HG03571 (cell line): Measurements from ENCODE around the gene ADRA2C.

ENCODE experiments used
- ATAC-seq: cut with Tn5 transposase; IDR thresholded peaks from one replicate; pipeline ENCODE4 v1.9.1; 2021; ENCODE audit not compliant: unreplicated experiment

Gene ADRA2C

DNA sequence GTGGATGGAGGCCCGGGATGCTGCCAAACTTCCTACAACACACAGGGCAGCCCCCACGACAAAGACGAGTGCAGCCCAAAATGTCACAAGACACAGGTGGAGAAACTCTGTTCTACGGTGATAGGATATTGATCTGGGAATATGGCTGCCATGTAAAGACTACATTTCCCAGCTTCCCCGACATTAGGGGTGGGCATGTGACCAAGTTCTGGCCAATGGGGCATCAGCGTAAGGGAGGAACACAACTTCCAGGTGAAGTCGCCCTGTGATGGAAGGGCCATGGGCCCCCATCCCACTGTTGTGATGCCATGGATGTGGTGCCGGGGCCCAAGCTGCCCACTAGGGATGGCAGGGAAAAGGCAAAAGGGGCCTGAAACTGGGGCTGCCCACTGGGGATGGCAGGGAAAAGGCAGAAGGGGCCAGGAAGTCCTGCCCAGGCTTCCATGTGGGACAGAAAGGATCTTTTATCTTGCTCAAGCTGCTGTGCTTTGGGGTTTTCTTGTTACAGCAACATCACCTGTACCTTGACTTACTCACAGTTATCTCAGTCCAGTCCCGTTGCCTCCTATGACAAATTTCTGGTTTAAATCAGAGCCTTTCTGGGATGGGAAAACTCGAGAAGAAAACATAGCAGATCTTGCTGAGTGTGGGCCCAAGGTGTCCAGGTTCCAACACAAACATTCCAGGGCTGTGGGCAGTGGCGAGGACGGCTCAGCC lies 9.7 kb upstream of the ADRA2C start:
- no peak for ATAC-seq

DNA sequence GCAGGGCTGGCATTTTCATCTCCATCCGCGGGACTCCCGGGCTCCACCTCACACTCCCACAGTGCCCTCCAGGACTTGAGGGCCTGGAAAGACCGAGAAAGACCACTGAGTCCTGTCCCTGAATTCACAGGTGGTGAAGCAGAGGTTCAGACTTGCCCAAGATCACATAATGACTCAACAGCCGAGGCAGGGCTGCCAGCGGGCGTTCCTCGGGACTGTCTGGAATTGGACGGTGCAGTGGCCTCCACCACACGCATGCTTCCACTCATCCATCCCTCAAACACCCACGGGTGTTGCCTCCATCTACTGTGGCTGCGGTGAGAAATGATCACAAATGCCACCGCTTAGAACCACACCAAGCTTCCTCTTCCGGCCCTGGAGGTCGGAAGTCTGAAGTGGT lies 6.9 kb upstream of the ADRA2C start:
- no peak for ATAC-seq

DNA sequence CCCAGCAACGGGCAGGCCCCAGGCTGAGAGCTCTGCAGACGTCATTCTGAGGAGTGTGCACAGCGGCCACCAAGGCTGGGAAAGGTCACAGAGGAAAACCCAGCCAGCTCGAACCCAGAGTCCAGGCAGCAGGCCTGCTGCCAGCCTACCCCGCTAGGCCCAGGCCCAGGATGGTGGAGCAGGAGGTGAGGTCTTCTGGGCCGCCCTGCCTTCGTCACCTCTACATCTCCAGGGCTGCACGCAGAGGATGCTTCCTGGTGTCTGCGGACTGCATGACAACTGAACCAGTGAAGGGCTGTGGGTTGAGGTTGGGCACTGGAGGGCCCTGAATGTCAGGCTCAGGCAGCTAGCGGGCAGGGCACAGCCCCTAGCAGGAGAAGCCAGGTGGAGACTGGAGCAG lies 5.8 kb upstream of the ADRA2C start:
- no peak for ATAC-seq

DNA sequence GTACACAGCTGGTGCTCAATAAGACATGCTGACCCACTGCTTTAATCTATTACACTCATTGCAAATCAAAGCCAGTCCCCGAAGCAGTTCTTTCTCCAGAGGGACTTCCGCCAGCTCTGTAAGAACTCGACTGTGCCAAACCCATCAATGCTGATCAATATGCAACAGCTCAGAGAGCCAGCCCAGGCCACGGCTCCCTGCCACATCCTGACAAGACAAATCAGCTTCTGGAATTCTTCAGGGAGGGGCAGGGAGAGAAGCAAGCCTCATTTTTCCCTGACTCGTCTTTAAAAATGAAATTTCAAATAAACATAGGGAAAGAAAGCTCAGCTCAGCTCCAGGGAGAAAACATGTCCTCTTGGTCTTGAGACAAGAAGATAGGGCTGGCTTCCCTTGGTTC lies 5.3 kb upstream of the ADRA2C start:
- no peak for ATAC-seq

DNA sequence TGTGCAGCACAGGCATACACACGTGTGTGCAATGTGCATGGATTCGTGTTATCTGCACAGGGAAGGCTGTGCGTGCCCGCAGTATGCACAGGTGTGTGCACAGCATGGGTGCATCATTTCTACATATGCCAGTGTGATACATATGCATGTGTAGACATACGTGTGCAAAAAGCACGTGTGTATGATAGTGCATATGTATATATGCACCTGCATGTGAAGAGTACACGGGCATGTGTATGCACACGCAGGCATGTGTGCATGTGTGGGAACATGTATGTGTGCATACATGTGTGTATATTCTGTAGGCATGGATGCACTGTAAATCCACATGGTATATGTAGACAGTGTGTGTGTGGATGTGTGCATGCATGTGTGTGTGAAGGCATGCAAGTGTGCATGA lies 3.9 kb upstream of the ADRA2C start:
- ATAC-seq = no peak

DNA sequence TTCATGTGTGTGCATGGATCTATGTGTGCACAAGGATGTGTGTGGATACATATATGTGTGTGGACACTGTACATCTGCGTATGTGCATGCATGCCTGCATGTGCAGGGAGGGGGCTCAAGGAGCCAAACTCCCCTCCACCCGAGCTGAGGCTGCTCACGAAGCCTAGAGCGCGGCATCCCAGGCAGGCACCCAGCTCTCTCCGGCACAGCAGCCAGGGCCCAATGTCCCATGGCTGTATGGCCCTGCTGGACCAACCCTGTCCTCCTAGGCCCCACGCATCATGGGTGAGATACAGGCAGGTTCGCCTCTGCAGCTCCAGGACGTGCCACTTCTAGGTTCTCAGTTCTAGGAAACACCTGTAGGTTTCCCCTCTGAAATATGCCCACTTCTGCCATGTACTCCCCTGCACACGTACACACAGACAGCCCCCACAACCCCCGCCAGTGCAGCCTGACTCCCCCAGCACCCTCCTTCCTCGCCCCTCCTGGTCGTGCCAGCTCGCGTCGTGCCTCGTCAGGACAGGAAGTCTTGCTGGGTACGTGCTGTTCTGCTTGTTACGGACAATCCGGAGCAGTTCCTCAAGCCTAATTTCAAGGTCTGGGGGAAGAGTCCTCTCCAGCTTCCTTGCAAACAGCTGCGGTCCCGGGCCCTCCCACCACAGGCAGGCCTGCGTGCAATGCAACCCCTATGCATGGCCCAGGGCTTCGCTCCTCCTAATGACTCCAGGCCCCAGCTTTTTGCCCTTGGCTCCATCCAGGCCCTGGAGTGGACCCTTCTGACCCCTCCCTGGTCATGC lies 3.2 kb upstream of the ADRA2C start:
- no peak for ATAC-seq

DNA sequence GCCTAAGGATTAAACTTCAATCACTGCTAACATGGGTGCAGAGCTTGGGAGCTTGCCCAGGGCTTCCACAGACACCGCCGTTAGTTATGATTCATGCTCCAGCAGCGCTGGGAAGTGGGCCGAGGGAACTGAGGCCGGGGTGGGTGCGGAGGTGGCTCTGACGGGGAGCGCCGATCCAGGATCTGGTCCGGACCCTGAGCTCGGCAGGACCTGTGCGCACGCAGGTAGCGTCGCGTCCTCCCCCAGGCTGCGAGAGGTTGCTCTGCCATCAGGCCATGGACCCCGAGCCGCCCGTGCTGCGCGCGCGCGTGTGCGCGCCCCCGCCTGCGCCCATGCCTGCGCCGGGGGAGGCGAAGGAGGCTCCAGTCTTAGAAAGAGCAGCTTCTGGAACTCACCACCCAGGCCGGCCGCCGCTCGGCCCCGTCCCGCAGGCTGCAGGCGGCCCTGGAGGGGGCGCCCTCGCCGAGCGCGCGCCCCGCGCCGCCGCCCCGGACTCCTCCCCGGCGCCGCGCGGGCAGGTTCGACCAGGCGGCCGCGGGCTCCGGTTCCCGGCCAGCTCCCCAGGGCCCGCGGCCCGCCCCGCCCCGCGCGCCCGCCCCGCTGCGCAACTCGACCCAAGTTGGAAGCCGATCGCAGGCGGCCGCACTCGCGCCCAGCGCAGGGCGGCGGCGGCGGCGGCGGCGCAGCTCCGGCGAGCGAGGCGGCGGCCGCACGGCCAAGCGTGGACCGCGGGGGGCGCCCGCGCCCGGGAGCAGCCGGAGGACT lies 732 bp upstream of the ADRA2C start:
- no peak for ATAC-seq

DNA sequence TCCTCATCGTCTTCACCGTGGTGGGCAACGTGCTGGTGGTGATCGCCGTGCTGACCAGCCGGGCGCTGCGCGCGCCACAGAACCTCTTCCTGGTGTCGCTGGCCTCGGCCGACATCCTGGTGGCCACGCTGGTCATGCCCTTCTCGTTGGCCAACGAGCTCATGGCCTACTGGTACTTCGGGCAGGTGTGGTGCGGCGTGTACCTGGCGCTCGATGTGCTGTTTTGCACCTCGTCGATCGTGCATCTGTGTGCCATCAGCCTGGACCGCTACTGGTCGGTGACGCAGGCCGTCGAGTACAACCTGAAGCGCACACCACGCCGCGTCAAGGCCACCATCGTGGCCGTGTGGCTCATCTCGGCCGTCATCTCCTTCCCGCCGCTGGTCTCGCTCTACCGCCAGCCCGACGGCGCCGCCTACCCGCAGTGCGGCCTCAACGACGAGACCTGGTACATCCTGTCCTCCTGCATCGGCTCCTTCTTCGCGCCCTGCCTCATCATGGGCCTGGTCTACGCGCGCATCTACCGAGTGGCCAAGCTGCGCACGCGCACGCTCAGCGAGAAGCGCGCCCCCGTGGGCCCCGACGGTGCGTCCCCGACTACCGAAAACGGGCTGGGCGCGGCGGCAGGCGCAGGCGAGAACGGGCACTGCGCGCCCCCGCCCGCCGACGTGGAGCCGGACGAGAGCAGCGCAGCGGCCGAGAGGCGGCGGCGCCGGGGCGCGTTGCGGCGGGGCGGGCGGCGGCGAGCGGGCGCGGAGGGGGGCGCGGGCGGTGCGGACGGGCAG lies 792 bp downstream of the ADRA2C start:
- ATAC-seq = no peak

DNA sequence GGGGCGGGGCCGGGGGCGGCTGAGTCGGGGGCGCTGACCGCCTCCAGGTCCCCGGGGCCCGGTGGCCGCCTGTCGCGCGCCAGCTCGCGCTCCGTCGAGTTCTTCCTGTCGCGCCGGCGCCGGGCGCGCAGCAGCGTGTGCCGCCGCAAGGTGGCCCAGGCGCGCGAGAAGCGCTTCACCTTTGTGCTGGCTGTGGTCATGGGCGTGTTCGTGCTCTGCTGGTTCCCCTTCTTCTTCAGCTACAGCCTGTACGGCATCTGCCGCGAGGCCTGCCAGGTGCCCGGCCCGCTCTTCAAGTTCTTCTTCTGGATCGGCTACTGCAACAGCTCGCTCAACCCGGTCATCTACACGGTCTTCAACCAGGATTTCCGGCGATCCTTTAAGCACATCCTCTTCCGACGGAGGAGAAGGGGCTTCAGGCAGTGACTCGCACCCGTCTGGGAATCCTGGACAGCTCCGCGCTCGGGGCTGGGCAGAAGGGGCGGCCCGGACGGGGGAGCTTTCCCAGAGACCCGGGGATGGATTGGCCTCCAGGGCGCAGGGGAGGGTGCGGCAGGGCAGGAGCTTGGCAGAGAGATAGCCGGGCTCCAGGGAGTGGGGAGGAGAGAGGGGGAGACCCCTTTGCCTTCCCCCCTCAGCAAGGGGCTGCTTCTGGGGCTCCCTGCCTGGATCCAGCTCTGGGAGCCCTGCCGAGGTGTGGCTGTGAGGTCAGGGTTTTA lies 1.5 kb downstream of the ADRA2C start:
- no peak for ATAC-seq

DNA sequence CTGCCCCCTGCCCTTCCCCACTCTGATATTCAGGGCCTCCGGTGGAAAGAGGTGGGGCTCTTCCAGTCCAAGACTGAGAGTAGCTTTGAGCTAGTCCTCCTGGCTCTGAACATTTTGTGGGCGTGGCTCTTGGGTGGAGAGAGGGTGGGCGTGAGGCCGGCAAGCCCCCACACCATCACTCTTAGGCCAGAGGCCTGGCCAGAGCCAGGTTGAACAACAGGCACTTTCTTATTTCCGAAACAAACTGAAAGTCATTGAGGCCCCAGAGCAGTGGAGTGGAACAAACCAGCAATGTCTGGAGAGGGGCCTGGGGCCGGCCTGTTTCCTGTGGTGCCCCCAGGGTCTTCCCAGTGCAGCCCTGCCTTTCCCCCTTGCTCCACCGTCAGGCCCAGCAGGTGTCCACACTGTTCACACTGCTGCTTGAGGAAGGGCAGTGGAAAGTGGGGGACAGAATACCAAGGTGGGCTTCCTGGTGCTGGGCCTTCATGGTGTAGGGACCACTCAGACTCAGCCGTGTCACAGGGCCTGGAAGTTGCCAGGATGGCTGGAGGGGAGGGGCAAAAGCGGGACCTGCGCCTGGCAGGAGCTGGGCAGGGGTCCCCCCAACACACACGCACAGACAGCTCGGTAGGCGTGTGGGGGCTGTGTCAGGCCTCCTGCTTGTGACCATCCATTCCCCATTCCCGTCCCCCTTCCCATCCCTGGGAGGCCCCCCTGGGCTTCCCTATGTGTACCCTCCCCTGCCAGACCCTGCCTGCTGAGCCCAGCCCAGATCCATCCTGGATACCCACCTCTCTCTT lies 2.9 kb downstream of the ADRA2C start:
- ATAC-seq = no peak

DNA sequence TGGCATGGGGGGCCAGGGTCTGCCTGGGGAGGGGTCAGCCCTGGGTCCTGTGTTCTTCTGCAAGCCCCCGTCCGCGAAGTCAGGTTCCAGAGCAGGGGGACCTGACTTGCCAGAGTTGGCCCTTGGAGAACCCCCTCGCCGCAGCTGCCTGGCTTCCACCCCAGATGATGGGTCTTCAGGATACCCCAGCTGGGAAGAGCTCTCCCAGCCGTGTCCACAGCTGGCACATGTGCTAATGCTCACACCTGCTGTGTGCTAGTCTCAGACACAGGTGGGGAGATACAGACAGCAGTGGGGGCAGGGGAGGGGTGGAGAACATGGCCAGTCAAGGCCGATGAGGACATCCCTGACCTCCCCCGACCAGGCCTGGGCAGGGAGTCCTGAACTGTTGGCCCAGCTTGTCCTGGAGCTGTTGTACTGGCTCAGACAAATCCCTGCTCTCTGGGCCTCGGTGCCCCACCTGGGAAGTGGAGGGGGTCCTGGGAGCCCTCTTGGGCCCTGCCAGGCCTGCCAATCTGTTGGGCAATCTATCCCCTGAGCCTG lies 3.5 kb downstream of the ADRA2C start:
- no peak for ATAC-seq

DNA sequence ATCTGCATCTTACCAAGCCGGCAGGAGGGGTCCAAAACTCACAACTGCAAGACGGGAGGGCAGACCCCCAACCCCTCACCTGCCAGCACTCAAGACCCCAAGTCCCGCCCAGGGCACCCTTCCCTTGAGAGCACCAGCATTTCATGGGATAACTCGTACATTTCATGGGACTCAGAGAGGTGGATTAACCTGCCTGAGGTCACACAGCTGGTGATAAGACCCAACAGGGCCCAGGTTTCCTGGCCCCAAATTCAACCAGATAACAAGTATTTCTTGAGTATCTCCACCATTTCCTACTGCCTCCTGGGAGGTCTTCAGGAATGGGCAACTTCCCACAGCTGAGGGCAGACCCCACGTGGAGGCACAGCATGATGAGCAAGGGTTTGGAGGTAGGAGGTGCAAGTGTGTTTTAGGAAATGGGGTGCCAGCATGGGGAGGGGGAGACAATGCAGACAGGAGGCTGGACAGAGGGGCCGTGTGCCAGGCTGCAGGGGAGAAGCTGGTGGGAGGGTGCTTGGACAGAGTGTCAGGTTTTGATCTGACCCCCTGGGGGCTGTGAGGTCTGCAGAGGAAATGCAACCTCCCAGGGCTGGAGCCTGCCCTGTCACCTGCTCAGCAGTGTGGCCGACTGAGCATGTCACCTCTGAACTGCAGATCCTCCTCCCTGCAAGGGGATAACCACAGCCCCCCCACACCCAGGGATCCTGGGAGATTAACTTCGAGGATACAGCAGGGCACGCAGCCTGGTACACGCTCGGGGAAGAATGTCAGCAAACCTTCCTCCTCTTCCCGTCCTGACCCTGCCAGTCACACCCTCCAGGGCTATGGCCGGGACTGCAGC lies 4.4 kb downstream of the ADRA2C start:
- ATAC-seq = no peak

DNA sequence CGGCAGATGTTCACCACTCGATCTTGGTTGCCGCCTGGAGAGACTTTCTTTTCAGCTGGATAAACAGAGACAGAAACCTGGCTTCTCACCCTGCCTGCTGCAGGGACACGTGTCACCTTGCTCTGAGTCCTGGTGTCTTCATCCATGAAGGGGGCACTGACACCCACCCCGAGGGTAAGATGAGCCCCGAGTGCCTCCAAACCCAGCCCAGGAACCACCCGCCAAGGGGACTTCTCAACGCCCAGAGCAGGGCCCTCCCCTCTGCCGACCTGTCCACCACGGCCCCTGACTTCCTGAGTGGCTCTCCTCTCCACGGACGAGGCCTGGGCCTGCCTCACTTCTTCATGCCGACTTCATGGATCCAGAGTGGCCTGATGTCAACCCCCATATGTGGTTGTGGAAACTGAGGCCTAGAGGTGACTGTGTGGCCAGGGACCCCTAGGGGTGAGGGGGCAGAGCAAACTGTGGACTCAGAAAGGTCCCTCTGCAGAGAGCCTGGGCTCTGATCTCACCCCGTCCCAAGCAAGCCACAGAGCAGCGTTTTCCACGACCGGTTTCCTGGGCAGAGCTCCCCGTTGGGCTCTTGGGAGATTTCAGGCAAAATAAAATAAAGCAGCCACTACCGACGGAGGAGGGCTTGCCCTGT lies 5.1 kb downstream of the ADRA2C start:
- no peak for ATAC-seq

DNA sequence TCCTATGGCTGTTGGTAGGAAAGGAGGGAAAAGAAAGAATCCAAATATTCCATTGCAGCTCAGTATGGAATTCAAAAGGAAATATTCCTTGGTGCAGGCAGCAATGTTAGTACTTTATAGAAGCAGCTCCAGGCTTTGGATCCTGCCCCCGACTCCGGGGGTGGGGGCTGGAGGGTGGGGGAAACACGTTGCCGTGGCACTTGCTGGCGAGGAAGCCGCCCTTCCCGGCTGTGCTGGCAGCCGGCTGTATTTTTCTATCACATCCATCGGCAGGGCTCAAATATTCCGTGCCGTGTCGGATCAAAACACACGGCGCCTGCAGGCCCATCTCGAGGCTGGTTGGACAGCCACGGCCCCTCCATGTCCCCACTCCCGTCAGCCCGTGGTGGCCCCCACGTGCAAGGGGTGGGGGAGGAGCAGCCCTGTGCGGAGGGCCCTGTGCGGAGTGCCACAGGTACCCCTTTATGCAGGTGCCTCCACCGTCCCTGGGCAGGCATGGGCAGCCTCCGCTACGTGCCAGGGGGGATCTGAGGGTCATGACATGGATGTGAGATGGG lies 5.8 kb downstream of the ADRA2C start:
- ATAC-seq = no peak

DNA sequence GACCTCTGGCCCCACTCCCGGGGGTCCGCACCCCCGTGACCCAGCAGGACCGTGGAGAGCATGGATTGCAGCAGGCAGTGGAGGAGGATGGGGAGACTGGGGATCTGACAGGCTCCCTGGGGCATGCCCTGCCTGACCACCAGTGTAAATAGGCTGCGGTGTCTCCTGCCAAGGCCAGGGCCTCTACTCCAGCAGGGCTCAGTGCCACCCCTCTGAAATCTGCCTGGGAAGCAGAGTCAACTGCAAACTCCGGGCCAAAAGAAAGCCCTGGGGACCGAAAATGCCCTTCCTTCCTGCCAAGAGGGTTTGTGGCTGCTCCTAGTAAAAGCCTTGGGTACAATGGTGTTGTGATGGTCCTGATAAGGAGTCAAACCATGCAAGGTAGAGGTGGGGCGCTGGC lies 6.4 kb downstream of the ADRA2C start:
- ATAC-seq = no peak

DNA sequence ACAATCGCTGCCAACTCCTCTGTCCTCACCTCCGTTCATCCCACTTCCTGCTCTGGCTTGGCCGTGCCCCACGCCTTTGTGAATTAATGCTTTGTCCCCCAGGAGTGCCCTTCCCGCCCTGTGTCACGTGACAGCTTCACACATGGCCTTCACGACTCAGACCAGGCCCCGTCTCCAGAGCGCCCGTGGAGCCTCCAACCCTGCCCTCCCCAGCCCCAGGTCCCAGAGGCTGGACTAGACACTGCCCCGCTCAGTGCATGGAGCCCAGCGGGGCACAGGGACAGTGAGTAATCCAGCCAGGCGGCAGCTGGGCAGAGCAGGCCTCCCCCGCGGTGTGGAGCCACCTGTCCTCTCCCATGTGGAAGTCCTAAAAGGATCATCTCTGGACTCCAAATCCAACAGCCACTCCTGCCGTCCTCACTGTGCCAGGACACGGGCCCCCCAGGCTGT lies 7.4 kb downstream of the ADRA2C start:
- ATAC-seq = no peak

DNA sequence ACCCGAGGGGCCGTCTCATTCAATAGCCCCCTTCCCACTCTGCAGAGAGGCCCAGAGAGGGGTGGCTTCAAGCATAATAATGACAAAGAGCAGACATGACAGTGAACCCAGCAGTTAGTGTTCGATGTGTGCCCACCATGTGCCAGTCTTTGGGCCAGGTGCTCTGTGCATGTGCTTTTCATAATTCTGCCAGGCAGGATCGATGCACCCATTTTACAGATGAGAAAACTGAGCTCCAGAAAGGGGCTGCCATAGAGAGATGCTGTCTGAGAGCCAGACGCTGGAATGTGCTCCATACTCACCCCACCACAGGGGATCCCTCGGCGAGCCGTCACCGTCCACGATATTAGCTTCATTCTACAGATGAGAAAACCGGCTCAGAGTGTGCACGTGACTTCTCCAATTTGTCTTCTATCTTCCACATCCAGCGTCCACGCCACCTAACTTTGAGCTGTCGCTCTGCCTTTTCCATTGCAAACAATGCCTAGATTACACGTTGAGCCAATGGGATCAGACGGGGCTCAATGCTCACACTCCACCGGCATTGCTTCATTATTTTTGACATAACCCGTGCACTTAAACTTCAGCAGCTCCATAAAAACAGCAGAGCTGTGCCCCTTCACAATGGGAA lies 8.2 kb downstream of the ADRA2C start:
- ATAC-seq = no peak
